GM23338 (cell line): Measurements from ENCODE around the gene AGXT2. TPM values are rescaled to one million over a fixed set of nuclear protein-coding genes. Genes with fewer than 3 reads are reported as not detected.

ENCODE experiments used
- ATAC-seq: fragments of 200-7000 bp; cut with Tn5 transposase; 3 replicates; pipeline ENCODE4 v1.9.1; 2020
- DNase-seq: peaks from one replicate; pipeline ENCODE4 v3.0.0-alpha.2; 2015; ENCODE audit warnings: low spot score
- H2AFZ ChIP-seq: fragments of 200-600 bp; sonication (generic); 2 replicates; pipeline ENCODE4 v1.8.0; 2016; ENCODE audit warnings: antibody characterized with exemption, mild to moderate bottlenecking, moderate library complexity
- H3F3A ChIP-seq: fragments of 200-600 bp; sonication (generic); replicated peaks from 2 replicates; pipeline ENCODE4 v1.8.0; 2017; ENCODE audit warnings: antibody characterized with exemption, mixed run types, low read depth
- H3K27ac ChIP-seq: fragments of 200-600 bp; sonication (generic); 2 replicates; pipeline ENCODE4 v1.6.1; 2016; ENCODE audit warnings: low read depth
- H3K27me3 ChIP-seq: fragments of 200-600 bp; sonication (generic); 2 replicates; pipeline ENCODE4 v1.8.0; 2016; ENCODE audit warnings: mild to moderate bottlenecking, mixed run types, moderate library complexity; ENCODE audit not compliant: insufficient read depth
- H3K36me3 ChIP-seq: fragments of 200-600 bp; sonication (generic); 2 replicates; pipeline ENCODE4 v1.8.0; 2016; ENCODE audit warnings: mild to moderate bottlenecking; ENCODE audit not compliant: insufficient read depth
- H3K4me1 ChIP-seq: fragments of 200-600 bp; sonication (generic); 2 replicates; pipeline ENCODE4 v1.8.0; 2016; ENCODE audit warnings: mild to moderate bottlenecking, moderate library complexity; ENCODE audit not compliant: insufficient read depth
- H3K4me2 ChIP-seq: fragments of 200-600 bp; sonication (generic); 2 replicates; pipeline ENCODE4 v1.7.1; 2017; ENCODE audit warnings: mixed run types
- H3K4me3 ChIP-seq: fragments of 200-600 bp; sonication (generic); 2 replicates; pipeline ENCODE4 v1.6.1; 2016; ENCODE audit warnings: mixed run types
- H3K79me2 ChIP-seq: fragments of 200-600 bp; sonication (generic); replicated peaks from 2 replicates; pipeline ENCODE4 v1.8.0; 2017; ENCODE audit warnings: mild to moderate bottlenecking; ENCODE audit not compliant: insufficient read depth
- H3K9me2 ChIP-seq: fragments of 200-600 bp; sonication (generic); 2 replicates; pipeline ENCODE4 v1.8.0; 2017; ENCODE audit not compliant: insufficient read depth
- H4K20me1 ChIP-seq: fragments of 200-600 bp; sonication (generic); replicated peaks from 2 replicates; pipeline ENCODE4 v1.8.0; 2017; ENCODE audit warnings: mild to moderate bottlenecking; ENCODE audit not compliant: insufficient read depth
- H3K27ac Mint-ChIP-seq: 2 replicates; pipeline ENCODE4 v1.8.0; 2020; ENCODE audit warnings: inconsistent platforms, mild to moderate bottlenecking, moderate library complexity, mixed read lengths
- H3K27me3 Mint-ChIP-seq: 3 replicates; pipeline ENCODE4 v1.8.0; 2022; ENCODE audit warnings: low read depth, mild to moderate bottlenecking, moderate library complexity, mixed read lengths, inconsistent platforms; ENCODE audit not compliant: insufficient read depth, poor library complexity
- H3K36me3 Mint-ChIP-seq: 3 replicates; pipeline ENCODE4 v1.8.0; 2021; ENCODE audit warnings: low read depth, mild to moderate bottlenecking, inconsistent platforms, moderate library complexity, mixed read lengths
- H3K4me1 Mint-ChIP-seq: 3 replicates; pipeline ENCODE4 v1.8.0; 2020; ENCODE audit warnings: mild to moderate bottlenecking, inconsistent platforms, mixed read lengths
- H3K4me3 Mint-ChIP-seq: 3 replicates; pipeline ENCODE4 v1.8.0; 2021; ENCODE audit warnings: moderate library complexity, mild to moderate bottlenecking, inconsistent platforms, mixed read lengths
- H3K9me3 Mint-ChIP-seq: 3 replicates; pipeline ENCODE4 v1.8.0; 2020; ENCODE audit warnings: moderate library complexity, mild to moderate bottlenecking, inconsistent platforms, mixed read lengths
- CTCF ChIP-seq, 2 experiments: fragments of 200-600 bp in 1 of 2; sonication (generic) in 1 of 2; conservative IDR thresholded peaks; 2 replicates each; pipeline versions ENCODE4 v1.5.1 to v1.6.1; 2016 to 2017; ENCODE audit warnings: antibody characterized with exemption in 2 of 2, low read depth in 2 of 2, mild to moderate bottlenecking in 2 of 2, moderate library complexity in 1 of 2
- EZH2 ChIP-seq: fragments of 200-600 bp; sonication (generic); IDR thresholded peaks from one replicate; pipeline ENCODE4 v1.8.0; 2017; ENCODE audit warnings: antibody characterized with exemption, mild to moderate bottlenecking, low read depth; ENCODE audit not compliant: unreplicated experiment
- NANOG ChIP-seq: IDR thresholded peaks from 2 replicates; pipeline ENCODE4 v1.6.1; 2016; ENCODE audit warnings: antibody characterized with exemption, borderline replicate concordance
- POLR2AphosphoS5 ChIP-seq: IDR thresholded peaks from 2 replicates; pipeline ENCODE4 v1.6.1; 2016; ENCODE audit warnings: antibody characterized with exemption, low read depth
- STAT1 ChIP-seq: IDR thresholded peaks from one replicate; pipeline ENCODE4 v1.6.1; 2016; ENCODE audit warnings: antibody characterized with exemption; ENCODE audit not compliant: unreplicated experiment
- ZNF114 ChIP-seq: fragments of 250-450 bp; sonication (Bioruptor Pico); IDR thresholded peaks from 2 replicates; pipeline ENCODE4 v1.5.0; 2020; ENCODE audit warnings: mild to moderate bottlenecking, moderate library complexity
- ZNF462 ChIP-seq: fragments of 250-450 bp; sonication (Bioruptor Pico); IDR thresholded peaks from 2 replicates; pipeline ENCODE4 v1.5.0; 2020; ENCODE audit warnings: mild to moderate bottlenecking, moderate library complexity
- polyA plus RNA-seq: library from polyadenylated mRNA; unstranded; fragments of >200 nt; fragmentation: Nextera tagmentation; extraction: Ambion mirVana; gene quantifications from 2 replicates; pipeline ENCODE4 v1.2.1, GENCODE V29; 2016
- total RNA-seq: library from RNA; depleted of rRNA; stranded (reverse); fragments of >200 nt; shearing (Covaris generic); gene quantifications from 2 replicates; pipeline ENCODE4 v1.2.3, GENCODE V29; 2014

The AGXT2 gene
- total and polyA plus RNA-seq, 2 experiments from 2014 or later: not detected

GRCh38 chr5:35023391-35024178 lies 24.2 kb downstream of the AGXT2 start (continued):
- TF ChIP-seq ZNF462 (no peak), ZNF114 (CRISPR knock-in tag) (no peak), EZH2 (no peak)

GRCh38 chr5:35016174-35017051 lies 31.3 kb downstream of the AGXT2 start:
- no peaks in the 10 kb centered on the region for H3K79me2 ChIP-seq
- no peak overlapping the region for H3K4me3 Mint-ChIP-seq
- H3K9me2 ChIP-seq: 0 out of 2 replicates have a peak, but pooled peaks cover 7% of the 10 kb centered on the region
- H3K4me1 ChIP-seq: no peaks in the 10 kb centered on the region
- H3K27me3 ChIP-seq: no peaks in the 10 kb centered on the region
- no peaks in the 10 kb centered on the region for H3K36me3 ChIP-seq
- H3K36me3 Mint-ChIP-seq: no peaks in the 10 kb centered on the region
- no peak overlapping the region for H3K27ac Mint-ChIP-seq
- H4K20me1 ChIP-seq: no peaks in the 10 kb centered on the region
- peaks cover 4% of the 10 kb centered on the region for H3K27me3 Mint-ChIP-seq
- H3K4me3 ChIP-seq: no peak overlapping the region
- H3K9me3 Mint-ChIP-seq: no peaks in the 10 kb centered on the region
- no peak overlapping the region for H2AFZ ChIP-seq
- no peak overlapping the region for H3K4me2 ChIP-seq
- H3K27ac ChIP-seq: no peak overlapping the region
- no peaks in the 10 kb centered on the region for H3F3A ChIP-seq
- no peak for ATAC-seq
- DNase-seq: no peak
- H3K4me1 Mint-ChIP-seq: no peaks in the 10 kb centered on the region
- TF ChIP-seq CTCF (conservative IDR thresholded peaks at IDR 0.05; ENCODE audit: low read depth in 2 of 2) (no peak), POLR2AphosphoS5 (no peak), ZNF114 (CRISPR knock-in tag) (no peak), NANOG (no peak), EZH2 (no peak), STAT1 (no peak)
